ENCODE measurements around the gene CARD14. TPM values are rescaled to one million over a fixed set of nuclear protein-coding genes. Genes with fewer than 3 reads are reported as not detected.

Gene CARD14
- total RNA-seq, 2 experiments from 2014 or later, result not detected

DNA sequence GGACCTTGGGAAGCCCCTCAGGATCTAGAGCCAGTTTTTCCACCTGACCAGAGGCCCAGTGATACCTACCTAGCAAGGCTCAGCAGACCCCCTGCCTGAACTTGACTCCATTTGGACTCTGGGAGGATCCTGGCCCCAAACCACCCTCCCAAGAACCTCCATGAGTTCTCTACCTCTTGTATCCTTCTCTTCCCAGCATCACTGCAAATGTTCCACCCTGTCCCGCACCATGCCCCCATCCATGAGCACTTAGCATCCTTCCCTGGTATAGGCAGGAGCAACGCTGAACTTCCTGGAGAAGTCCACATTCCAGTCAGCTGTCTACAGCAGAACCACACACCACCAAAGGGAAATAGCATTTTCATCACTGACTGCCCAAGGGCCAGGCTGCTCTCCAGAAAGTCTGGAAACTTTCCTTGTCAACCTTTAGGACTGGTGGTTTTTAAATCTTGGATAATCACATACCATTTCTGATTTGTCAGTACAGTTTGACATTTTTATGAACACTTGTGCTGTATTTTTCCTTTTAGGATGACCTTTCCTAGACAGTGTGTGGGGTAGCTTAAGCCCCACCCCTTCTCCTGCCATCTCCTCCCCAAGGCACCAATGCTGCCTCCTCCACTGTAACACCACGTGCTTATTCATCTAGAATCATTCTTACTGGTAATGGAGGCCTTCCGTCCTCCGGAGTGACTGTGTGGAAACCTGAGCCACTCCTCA is 36.8 kb upstream of the CARD14 start:
- POLR2A ChIA-PET, result no interaction called here

DNA sequence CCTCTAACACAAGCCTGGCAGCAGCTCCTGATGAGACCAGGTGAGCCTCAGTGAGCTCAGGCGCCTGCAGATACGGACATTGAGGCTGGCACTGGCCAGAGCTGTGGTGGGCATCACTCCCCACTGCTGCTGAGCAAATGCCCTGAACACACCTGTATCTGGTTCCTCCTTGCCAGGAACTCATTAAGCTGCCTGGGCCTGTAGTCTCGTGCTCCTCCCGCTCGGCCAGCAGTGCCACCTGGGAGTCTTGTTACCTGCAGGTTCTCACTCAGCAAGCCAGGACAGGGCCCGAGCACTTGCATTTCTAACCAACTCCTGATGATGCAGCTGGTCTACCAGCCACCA is 36.2 kb upstream of the CARD14 start:
- Histone ChIP-seq H3K9me3 (ENCODE audit: control insufficient read depth in 1 of 2, insufficient read depth in 1 of 2, low read length in 2 of 2) (no peaks in the 10 kb centered on the region), H3K27me3 (ENCODE audit: control insufficient read depth in 1 of 2, insufficient read depth in 2 of 2, low read length in 2 of 2) (no peaks in the 10 kb centered on the region), H3K36me3 (ENCODE audit: insufficient read depth, low read length) (peaks cover 58% of the 10 kb centered on the region), H3K4me1 (ENCODE audit: insufficient read depth, low read length) (no peaks in the 10 kb centered on the region), H3K27ac (ENCODE audit: low read depth in 1 of 2, low read length in 2 of 2) (no peak overlapping the region), H3K4me3 (ENCODE audit: low read length) (no peak overlapping the region)
- H3K27me3 Mint-ChIP-seq, result peaks cover 7% of the 10 kb centered on the region
- intact Hi-C loops (cut with DNase I, micrococcal nuclease), result no loop called here
- H3K27ac Mint-ChIP-seq, result no peak overlapping the region
- ChIA-PET CTCF (no interaction called here), POLR2A (no interaction called here)
- TF ChIP-seq, protein P1, sequence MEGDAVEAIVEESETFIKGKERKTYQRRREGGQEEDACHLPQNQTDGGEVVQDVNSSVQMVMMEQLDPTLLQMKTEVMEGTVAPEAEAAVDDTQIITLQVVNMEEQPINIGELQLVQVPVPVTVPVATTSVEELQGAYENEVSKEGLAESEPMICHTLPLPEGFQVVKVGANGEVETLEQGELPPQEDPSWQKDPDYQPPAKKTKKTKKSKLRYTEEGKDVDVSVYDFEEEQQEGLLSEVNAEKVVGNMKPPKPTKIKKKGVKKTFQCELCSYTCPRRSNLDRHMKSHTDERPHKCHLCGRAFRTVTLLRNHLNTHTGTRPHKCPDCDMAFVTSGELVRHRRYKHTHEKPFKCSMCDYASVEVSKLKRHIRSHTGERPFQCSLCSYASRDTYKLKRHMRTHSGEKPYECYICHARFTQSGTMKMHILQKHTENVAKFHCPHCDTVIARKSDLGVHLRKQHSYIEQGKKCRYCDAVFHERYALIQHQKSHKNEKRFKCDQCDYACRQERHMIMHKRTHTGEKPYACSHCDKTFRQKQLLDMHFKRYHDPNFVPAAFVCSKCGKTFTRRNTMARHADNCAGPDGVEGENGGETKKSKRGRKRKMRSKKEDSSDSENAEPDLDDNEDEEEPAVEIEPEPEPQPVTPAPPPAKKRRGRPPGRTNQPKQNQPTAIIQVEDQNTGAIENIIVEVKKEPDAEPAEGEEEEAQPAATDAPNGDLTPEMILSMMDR (IDR thresholded peaks at IDR 0.05), result no peak
- ATAC-seq (ENCODE audit: poor library complexity) (no peak), DNase-seq (no peak)
- H3K4me1 Mint-ChIP-seq (ENCODE audit: low read depth), result no peaks in the 10 kb centered on the region
- peaks cover 61% of the 10 kb centered on the region for H3K36me3 Mint-ChIP-seq (ENCODE audit: low read depth)
- no peak overlapping the region for H3K4me3 Mint-ChIP-seq
- H3K9me3 Mint-ChIP-seq, result no peaks in the 10 kb centered on the region

More for the DNA sequence above, 36.8 kb upstream of the CARD14 start:
- Mint-ChIP-seq H3K27me3 (peaks cover 13% of the 10 kb centered on the region), H3K9me3 (no peaks in the 10 kb centered on the region), H3K27ac (no peak overlapping the region), H3K4me3 (no peak overlapping the region), H3K36me3 (ENCODE audit: low read depth) (peaks cover 56% of the 10 kb centered on the region), H3K4me1 (ENCODE audit: low read depth) (no peaks in the 10 kb centered on the region)
- ATAC-seq (ENCODE audit: poor library complexity) (no peak), DNase-seq (no peak)
- TF ChIP-seq, protein P1 (IDR thresholded peaks at IDR 0.05), result no peak
- intact Hi-C loops (cut with DNase I, micrococcal nuclease), result no loop called here
- Histone ChIP-seq H3K9me3 (ENCODE audit: control insufficient read depth in 1 of 2, insufficient read depth in 1 of 2, low read length in 2 of 2) (no peaks in the 10 kb centered on the region), H3K27me3 (ENCODE audit: control insufficient read depth in 1 of 2, insufficient read depth in 2 of 2, low read length in 2 of 2) (peaks cover 0 to 4% of the 10 kb centered on the region in 2 experiments), H3K27ac (ENCODE audit: low read depth in 1 of 2, low read length in 2 of 2) (no peak overlapping the region), H3K36me3 (ENCODE audit: insufficient read depth, low read length) (peaks cover 53% of the 10 kb centered on the region), H3K4me3 (ENCODE audit: low read length) (no peak overlapping the region), H3K4me1 (ENCODE audit: insufficient read depth, low read length) (no peaks in the 10 kb centered on the region)
- CTCF ChIA-PET, result no interaction called here

DNA sequence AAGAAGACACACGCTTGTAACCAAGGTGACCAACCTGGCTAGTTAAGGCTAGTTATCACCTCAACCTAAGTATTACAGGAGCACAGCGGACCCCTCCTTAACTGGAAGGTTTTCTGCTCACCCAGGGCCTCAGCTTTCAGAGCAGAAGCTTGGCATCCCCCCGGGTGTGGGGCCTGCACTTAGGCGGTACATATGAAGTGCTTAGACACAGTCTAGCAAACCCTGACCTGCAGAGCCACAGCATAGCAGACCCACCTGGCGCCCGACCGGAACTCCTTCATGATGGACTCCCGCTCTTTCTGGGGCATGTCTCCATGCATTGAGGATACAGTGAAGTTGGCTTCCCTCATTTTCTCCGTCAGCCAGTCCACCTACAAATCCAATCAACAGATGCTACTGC is 32.7 kb upstream of the CARD14 start:
- TF ChIP-seq, protein P1 (IDR thresholded peaks at IDR 0.05), result no peak
- Mint-ChIP-seq H3K9me3 (no peaks in the 10 kb centered on the region), H3K27ac (no peak overlapping the region), H3K27me3 (no peaks in the 10 kb centered on the region), H3K4me1 (ENCODE audit: low read depth) (no peaks in the 10 kb centered on the region), H3K36me3 (ENCODE audit: low read depth) (peaks cover 97% of the 10 kb centered on the region), H3K4me3 (no peak overlapping the region)
- Histone ChIP-seq H3K4me3 (ENCODE audit: low read length) (no peak overlapping the region), H3K27ac (ENCODE audit: low read depth in 1 of 2, low read length in 2 of 2) (no peak overlapping the region), H3K36me3 (ENCODE audit: insufficient read depth, low read length) (peaks cover 93% of the 10 kb centered on the region), H3K4me1 (ENCODE audit: insufficient read depth, low read length) (no peaks in the 10 kb centered on the region), H3K27me3 (ENCODE audit: control insufficient read depth in 1 of 2, insufficient read depth in 2 of 2, low read length in 2 of 2) (no peaks in the 10 kb centered on the region), H3K9me3 (ENCODE audit: control insufficient read depth in 1 of 2, insufficient read depth in 1 of 2, low read length in 2 of 2) (no peaks in the 10 kb centered on the region)
- intact Hi-C loops (cut with DNase I, micrococcal nuclease), result no loop called here
- ATAC-seq (ENCODE audit: poor library complexity) (no peak), DNase-seq (no peak)
- CTCF ChIA-PET, result no interaction called here
- POLR2A ChIA-PET, result no interaction called here
